ENCODE data around the gene N4BP2L2. TPM values are rescaled to one million over a fixed set of nuclear protein-coding genes. Genes with fewer than 3 reads are reported as not detected.

Gene N4BP2L2
- total and polyA plus RNA-seq, 9 of the 15 experiments (the other 6 are each of a cell fraction or from before 2014, with no cell fraction given) = 33.9 to 76.4 (median 48.7) TPM

DNA sequence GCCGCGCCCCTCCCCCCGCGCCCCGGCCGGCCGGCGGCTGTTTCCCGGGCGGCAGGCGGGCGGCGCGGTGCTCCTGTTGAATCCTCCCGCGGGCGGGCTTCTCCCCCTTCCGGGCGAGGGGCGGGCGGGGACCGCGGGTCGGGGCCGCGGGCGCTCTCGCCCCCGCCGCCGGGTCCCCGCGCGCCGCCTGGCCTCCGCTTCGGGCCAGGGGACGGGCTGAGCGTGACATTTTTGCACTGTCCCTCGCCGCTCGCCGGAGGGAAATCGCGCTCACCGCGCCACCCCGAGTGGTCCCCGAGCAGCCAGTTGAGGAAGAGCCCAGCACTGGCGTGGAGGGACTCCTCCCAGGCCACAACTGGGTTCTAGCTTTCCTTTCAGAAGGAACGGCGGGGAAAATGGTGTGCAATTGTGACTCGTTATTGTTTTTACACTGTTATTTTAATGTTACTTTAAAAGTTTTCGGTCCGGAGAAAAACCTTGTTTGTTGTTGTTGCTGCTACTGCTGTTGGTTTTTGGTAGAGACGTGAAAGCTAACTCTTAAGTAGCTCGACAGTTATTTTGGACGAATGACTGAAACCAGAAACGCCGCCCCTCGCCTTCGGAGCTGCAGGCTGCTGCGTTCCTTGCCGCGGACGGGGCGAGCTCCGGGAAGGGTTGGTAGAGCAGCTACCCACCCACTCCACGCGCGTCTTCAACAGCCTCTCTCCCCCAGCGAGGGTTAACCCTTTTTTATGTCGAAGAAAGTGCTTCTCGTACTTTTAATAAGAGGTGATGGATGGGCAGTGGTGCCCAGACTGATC, 48.6 kb upstream of the N4BP2L2 start (continued):
- TF ChIP-seq SIN3A (IDR thresholded peaks at IDR 0.05; ENCODE audit: borderline replicate concordance in 2 of 2, control insufficient read depth in 1 of 2, low read depth in 2 of 2, low read length in 2 of 2) (0 out of 4 replicates have a peak, but pooled peaks of 1 of the 2 experiments have one; percentile 8), NCOR1 (IDR thresholded peaks at IDR 0.05) (no peak), ZKSCAN3 (CRISPR knock-in tag; IDR thresholded peaks at IDR 0.05) (no peak), MEIS2 (IDR thresholded peaks at IDR 0.05; ENCODE audit: partially characterized antibody) (no peak), RAD21 (CRISPR knock-in tag; conservative IDR thresholded peaks at IDR 0.05 in 1 of 2, IDR thresholded peaks at IDR 0.05 in 1 of 2) (peak in 1 of 2 experiments; percentile 30; a peak in 2 of 4 replicates), POLR2A (conservative IDR thresholded peaks at IDR 0.05) (no peak), CC2D1A (IDR thresholded peaks at IDR 0.05) (no peak), SMAD4 (CRISPR knock-in tag; conservative IDR thresholded peaks at IDR 0.05) (0 out of 2 replicates have a peak, but pooled peaks have one; percentile 15), MCM5 (IDR thresholded peaks at IDR 0.05; ENCODE audit: low read depth) (no peak), PURB (CRISPR knock-in tag; IDR thresholded peaks at IDR 0.05; ENCODE audit: low read depth) (no peak), KAT2B (IDR thresholded peaks at IDR 0.05; ENCODE audit: low read depth, low read length) (no peak), KHSRP (IDR thresholded peaks at IDR 0.05) (no peak), HDAC1 (IDR thresholded peaks at IDR 0.05) (no peak), PTBP1 (IDR thresholded peaks at IDR 0.05; ENCODE audit: low read depth, low read length) (no peak), CBX3 (IDR thresholded peaks at IDR 0.05; ENCODE audit: borderline replicate concordance in 1 of 2, low read length in 2 of 2) (no peak), ZNF263 (CRISPR knock-in tag; IDR thresholded peaks at IDR 0.05; ENCODE audit: borderline replicate concordance) (peak; percentile 79), MAFF (IDR thresholded peaks at IDR 0.05; ENCODE audit: low read length) (no peak), KLF6 (CRISPR knock-in tag; IDR thresholded peaks at IDR 0.05; ENCODE audit: borderline replicate concordance) (no peak), ZNF282 (CRISPR knock-in tag; IDR thresholded peaks at IDR 0.05) (no peak), TBP (optimal IDR thresholded peaks at IDR 0.05; ENCODE audit: low read depth, low read length) (no peak)
- TF ChIP-seq, protein P1, sequence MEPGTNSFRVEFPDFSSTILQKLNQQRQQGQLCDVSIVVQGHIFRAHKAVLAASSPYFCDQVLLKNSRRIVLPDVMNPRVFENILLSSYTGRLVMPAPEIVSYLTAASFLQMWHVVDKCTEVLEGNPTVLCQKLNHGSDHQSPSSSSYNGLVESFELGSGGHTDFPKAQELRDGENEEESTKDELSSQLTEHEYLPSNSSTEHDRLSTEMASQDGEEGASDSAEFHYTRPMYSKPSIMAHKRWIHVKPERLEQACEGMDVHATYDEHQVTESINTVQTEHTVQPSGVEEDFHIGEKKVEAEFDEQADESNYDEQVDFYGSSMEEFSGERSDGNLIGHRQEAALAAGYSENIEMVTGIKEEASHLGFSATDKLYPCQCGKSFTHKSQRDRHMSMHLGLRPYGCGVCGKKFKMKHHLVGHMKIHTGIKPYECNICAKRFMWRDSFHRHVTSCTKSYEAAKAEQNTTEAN (CRISPR knock-in tag; IDR thresholded peaks at IDR 0.05) = no peak
- TF ChIP-seq, protein P2, sequence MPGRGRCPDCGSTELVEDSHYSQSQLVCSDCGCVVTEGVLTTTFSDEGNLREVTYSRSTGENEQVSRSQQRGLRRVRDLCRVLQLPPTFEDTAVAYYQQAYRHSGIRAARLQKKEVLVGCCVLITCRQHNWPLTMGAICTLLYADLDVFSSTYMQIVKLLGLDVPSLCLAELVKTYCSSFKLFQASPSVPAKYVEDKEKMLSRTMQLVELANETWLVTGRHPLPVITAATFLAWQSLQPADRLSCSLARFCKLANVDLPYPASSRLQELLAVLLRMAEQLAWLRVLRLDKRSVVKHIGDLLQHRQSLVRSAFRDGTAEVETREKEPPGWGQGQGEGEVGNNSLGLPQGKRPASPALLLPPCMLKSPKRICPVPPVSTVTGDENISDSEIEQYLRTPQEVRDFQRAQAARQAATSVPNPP (IDR thresholded peaks at IDR 0.05; ENCODE audit: borderline replicate concordance, insufficient read depth, insufficient read length) = no peak
- TF ChIP-seq, protein P3, sequence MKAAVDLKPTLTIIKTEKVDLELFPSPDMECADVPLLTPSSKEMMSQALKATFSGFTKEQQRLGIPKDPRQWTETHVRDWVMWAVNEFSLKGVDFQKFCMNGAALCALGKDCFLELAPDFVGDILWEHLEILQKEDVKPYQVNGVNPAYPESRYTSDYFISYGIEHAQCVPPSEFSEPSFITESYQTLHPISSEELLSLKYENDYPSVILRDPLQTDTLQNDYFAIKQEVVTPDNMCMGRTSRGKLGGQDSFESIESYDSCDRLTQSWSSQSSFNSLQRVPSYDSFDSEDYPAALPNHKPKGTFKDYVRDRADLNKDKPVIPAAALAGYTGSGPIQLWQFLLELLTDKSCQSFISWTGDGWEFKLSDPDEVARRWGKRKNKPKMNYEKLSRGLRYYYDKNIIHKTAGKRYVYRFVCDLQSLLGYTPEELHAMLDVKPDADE (conservative IDR thresholded peaks at IDR 0.05; ENCODE audit: control insufficient read depth, low read depth, low read length) = 0 out of 2 replicates have a peak, but pooled peaks have one; percentile 24
- TF ChIP-seq, protein P4, sequence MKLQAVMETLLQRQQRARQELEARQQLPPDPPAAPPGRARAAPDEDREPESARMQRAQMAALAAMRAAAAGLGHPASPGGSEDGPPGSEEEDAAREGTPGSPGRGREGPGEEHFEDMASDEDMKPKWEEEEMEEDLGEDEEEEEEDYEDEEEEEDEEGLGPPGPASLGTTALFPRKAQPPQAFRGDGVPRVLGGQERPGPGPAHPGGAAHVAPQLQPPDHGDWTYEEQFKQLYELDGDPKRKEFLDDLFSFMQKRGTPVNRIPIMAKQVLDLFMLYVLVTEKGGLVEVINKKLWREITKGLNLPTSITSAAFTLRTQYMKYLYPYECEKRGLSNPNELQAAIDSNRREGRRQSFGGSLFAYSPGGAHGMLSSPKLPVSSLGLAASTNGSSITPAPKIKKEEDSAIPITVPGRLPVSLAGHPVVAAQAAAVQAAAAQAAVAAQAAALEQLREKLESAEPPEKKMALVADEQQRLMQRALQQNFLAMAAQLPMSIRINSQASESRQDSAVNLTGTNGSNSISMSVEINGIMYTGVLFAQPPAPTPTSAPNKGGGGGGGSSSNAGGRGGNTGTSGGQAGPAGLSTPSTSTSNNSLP (IDR thresholded peaks at IDR 0.05; ENCODE audit: borderline replicate concordance, low read depth, low read length) = no peak
